Epidermal melanocyte (primary cell): ENCODE results near the gene SYNE2.

ENCODE experiments used
- DNase-seq: peaks from one replicate; pipeline ENCODE4 v3.0.0; 2011; ENCODE audit warnings: low spot score; ENCODE audit not compliant: insufficient read length

Gene SYNE2

GRCh38 chr14:64217308-64217707 is 364.5 kb downstream of the SYNE2 start:
- DNase-seq, result no peak

- DNase-seq, result no peak
These were observed 365.0 kb downstream of the SYNE2 start for GRCh38 chr14:64217834-64218233.

GRCh38 chr14:64218344-64219240 is 365.8 kb downstream of the SYNE2 start:
- no peak for DNase-seq

- no peak for DNase-seq
These were observed 367.3 kb downstream of the SYNE2 start for GRCh38 chr14:64220056-64220455.

GRCh38 chr14:64220466-64220865 is 367.7 kb downstream of the SYNE2 start:
- DNase-seq, result no peak

GRCh38 chr14:64221391-64222003 is 368.7 kb downstream of the SYNE2 start:
- no peak for DNase-seq

- DNase-seq, result no peak
These were observed 372.4 kb downstream of the SYNE2 start for GRCh38 chr14:64225151-64225757.

GRCh38 chr14:64227856-64228255 is 375.1 kb downstream of the SYNE2 start:
- no peak for DNase-seq

- DNase-seq, result no peak
These were observed 376.7 kb downstream of the SYNE2 start for GRCh38 chr14:64229489-64229888.

GRCh38 chr14:64232095-64232838 is 379.5 kb downstream of the SYNE2 start:
- no peak for DNase-seq

GRCh38 chr14:64232944-64233343 is 380.1 kb downstream of the SYNE2 start:
- DNase-seq, result no peak

- DNase-seq, result no peak
These were observed 380.9 kb downstream of the SYNE2 start for GRCh38 chr14:64233531-64234190.

GRCh38 chr14:64234877-64235651 is 382.3 kb downstream of the SYNE2 start:
- DNase-seq, result no peak

- no peak for DNase-seq
These were observed 383.1 kb downstream of the SYNE2 start for GRCh38 chr14:64235652-64236640.

- no peak for DNase-seq
These were observed 385.2 kb downstream of the SYNE2 start for GRCh38 chr14:64238049-64238448.

- DNase-seq, result no peak
These were observed 385.8 kb downstream of the SYNE2 start for GRCh38 chr14:64238631-64239030.

GRCh38 chr14:64244279-64244678 is 391.5 kb downstream of the SYNE2 start:
- no peak for DNase-seq

- no peak for DNase-seq
These were observed 392.7 kb downstream of the SYNE2 start for GRCh38 chr14:64245491-64245890.

- DNase-seq, result no peak
These were observed 393.9 kb downstream of the SYNE2 start for GRCh38 chr14:64246688-64247087.
